HepG2 (cell line): Measurements from ENCODE around the gene IL6R. TPM values are rescaled to one million over a fixed set of nuclear protein-coding genes. Genes with fewer than 3 reads are reported as not detected.

ENCODE experiments used
- BCL6 ChIP-seq: IDR thresholded peaks from 2 replicates; pipeline ENCODE4 v1.6.1; 2016; ENCODE audit warnings: missing genetic modification reagents, missing compliant biosample characterization
- FOXA1 ChIP-seq, 2 experiments: fragments of 450-650 bp in 1 of 2; sonication (generic) in 1 of 2; formaldehyde crosslinking in 1 of 2; IDR thresholded peaks; 2 replicates each; pipeline versions ENCODE4 v1.4.0 to v1.6.1; 2016 to 2020; ENCODE audit warnings: missing genetic modification reagents in 1 of 2
- HIVEP1 ChIP-seq: sonication (generic); formaldehyde crosslinking; IDR thresholded peaks from 2 replicates; pipeline ENCODE4 v1.4.0; 2020; ENCODE audit warnings: mild to moderate bottlenecking, missing genetic modification reagents
- NPAS2 ChIP-seq: sonication (generic); formaldehyde crosslinking; IDR thresholded peaks from 2 replicates; pipeline ENCODE4 v1.8.0; 2022; ENCODE audit warnings: mild to moderate bottlenecking, missing genetic modification reagents, borderline replicate concordance
- ZBTB38 ChIP-seq: sonication (generic); formaldehyde crosslinking; IDR thresholded peaks from 2 replicates; pipeline ENCODE4 v1.5.1; 2020; ENCODE audit warnings: mild to moderate bottlenecking, missing genetic modification reagents
- ZFY ChIP-seq: sonication (generic); formaldehyde crosslinking; IDR thresholded peaks from 2 replicates; pipeline ENCODE4 v1.4.0; 2020; ENCODE audit warnings: missing genetic modification reagents
- ZNF816 ChIP-seq: sonication (generic); formaldehyde crosslinking; IDR thresholded peaks from 2 replicates; pipeline ENCODE4 v1.8.0; 2022; ENCODE audit warnings: missing genetic modification reagents, mild to moderate bottlenecking, borderline replicate concordance
- polyA plus RNA-seq, 8 experiments: library from polyadenylated mRNA; depleted of rRNA in 3 of 8; stranded (reverse) in 7 of 8; unstranded in 1 of 8; fragments of >200 nt; fragmentation: Illumina TruSeq in 4 of 8; extraction: Trizol in 4 of 8; gene quantifications; 2 replicates each; pipeline versions ENCODE4 v1.2.1 to v1.2.3, GENCODE V29; 2011 to 2016; ENCODE audit warnings: low read depth in 4 of 8, missing spikeins in 1 of 8, mixed read lengths in 1 of 8; ENCODE audit not compliant: insufficient read depth in 1 of 8
- total RNA-seq, 5 experiments: library from RNA; depleted of rRNA; stranded (reverse); fragments of >200 nt; fragmentation: Illumina TruSeq; extraction: Trizol; gene quantifications; 2 replicates each; pipeline ENCODE4 v1.2.3, GENCODE V29; 2016; ENCODE audit warnings: low read depth in 1 of 5
- TF ChIP-seq, protein P1 (sequence below): sonication (generic); formaldehyde crosslinking; IDR thresholded peaks from one replicate; pipeline ENCODE4 v1.5.1; 2020; ENCODE audit warnings: mild to moderate bottlenecking, missing genetic modification reagents; ENCODE audit errors: not compliant biosample characterization
- TF ChIP-seq, protein P2 (sequence below): sonication (generic); formaldehyde crosslinking; IDR thresholded peaks from 2 replicates; pipeline ENCODE4 v1.9.0; 2021; ENCODE audit warnings: mild to moderate bottlenecking, missing genetic modification reagents
- TF ChIP-seq, protein P3 (sequence below): sonication (generic); formaldehyde crosslinking; IDR thresholded peaks from 2 replicates; pipeline ENCODE4 v1.4.0; 2020; ENCODE audit warnings: missing genetic modification reagents
- TF ChIP-seq, protein P4 (sequence below): IDR thresholded peaks from 2 replicates; pipeline ENCODE4 v1.6.1; 2016; ENCODE audit warnings: missing compliant biosample characterization, missing genetic modification reagents, borderline replicate concordance

Gene IL6R
- total and polyA plus RNA-seq, 2 of the 13 experiments (the other 11 are each of a cell fraction or from before 2014, with no cell fraction given): 5.0 to 24.5 TPM

DNA sequence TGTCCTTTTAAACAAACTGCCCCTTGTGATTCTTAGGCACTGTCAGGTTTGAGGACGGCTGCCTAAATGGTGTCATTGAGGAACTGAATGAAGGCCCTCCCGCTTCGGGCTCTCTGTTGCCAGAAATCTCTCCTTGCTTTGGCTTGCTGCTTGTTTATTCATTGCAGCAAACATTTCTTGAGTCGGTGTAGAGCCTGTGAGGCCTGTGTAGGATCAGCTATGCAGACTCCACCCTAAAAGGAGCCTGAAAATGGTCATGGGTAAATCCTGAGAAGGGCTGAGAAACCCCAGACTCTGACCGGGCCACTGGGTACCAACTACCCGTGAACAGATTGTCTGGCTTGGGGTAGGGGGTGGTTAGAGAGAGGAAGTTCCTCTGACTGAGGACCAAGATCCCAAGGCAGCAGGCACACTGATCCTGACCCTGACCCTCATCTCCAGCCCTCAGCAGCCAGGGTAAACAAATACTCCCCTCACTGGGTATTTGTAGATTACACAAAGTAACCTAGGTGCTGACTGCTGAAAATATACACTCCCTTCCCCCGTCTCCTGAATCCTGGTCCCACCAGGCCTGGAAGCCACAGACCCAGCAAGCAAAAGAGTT lies 3.1 kb downstream of the IL6R start (continued):
- TF ChIP-seq, protein P1, sequence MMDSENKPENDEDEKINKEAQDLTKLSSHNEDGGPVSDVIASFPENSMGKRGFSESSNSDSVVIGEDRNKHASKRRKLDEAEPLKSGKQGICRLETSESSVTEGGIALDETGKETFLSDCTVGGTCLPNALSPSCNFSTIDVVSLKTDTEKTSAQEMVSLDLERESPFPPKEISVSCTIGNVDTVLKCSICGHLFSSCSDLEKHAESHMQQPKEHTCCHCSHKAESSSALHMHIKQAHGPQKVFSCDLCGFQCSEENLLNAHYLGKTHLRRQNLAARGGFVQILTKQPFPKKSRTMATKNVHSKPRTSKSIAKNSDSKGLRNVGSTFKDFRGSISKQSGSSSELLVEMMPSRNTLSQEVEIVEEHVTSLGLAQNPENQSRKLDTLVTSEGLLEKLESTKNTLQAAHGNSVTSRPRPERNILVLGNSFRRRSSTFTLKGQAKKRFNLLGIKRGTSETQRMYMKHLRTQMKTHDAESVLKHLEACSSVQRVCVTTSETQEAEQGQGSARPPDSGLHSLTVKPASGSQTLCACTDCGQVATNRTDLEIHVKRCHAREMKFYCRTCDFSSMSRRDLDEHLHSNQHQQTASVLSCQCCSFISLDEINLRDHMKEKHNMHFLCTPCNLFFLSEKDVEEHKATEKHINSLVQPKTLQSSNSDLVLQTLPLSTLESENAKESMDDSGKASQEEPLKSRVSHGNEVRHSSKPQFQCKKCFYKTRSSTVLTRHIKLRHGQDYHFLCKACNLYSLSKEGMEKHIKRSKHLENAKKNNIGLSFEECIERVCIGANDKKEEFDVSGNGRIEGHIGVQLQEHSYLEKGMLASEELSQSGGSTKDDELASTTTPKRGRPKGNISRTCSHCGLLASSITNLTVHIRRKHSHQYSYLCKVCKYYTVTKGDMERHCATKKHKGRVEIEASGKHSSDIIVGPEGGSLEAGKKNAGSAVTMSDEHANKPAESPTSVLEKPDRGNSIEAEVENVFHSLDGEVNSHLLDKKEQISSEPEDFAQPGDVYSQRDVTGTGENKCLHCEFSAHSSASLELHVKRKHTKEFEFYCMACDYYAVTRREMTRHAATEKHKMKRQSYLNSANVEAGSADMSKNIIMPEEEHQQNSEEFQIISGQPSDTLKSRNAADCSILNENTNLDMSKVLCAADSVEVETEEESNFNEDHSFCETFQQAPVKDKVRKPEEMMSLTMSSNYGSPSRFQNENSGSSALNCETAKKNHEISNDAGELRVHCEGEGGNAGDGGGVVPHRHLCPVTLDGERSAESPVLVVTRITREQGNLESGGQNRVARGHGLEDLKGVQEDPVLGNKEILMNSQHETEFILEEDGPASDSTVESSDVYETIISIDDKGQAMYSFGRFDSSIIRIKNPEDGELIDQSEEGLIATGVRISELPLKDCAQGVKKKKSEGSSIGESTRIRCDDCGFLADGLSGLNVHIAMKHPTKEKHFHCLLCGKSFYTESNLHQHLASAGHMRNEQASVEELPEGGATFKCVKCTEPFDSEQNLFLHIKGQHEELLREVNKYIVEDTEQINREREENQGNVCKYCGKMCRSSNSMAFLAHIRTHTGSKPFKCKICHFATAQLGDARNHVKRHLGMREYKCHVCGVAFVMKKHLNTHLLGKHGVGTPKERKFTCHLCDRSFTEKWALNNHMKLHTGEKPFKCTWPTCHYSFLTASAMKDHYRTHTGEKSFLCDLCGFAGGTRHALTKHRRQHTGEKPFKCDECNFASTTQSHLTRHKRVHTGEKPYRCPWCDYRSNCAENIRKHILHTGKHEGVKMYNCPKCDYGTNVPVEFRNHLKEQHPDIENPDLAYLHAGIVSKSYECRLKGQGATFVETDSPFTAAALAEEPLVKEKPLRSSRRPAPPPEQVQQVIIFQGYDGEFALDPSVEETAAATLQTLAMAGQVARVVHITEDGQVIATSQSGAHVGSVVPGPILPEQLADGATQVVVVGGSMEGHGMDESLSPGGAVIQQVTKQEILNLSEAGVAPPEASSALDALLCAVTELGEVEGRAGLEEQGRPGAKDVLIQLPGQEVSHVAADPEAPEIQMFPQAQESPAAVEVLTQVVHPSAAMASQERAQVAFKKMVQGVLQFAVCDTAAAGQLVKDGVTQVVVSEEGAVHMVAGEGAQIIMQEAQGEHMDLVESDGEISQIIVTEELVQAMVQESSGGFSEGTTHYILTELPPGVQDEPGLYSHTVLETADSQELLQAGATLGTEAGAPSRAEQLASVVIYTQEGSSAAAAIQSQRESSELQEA (CRISPR knock-in tag): no peak
- TF ChIP-seq, protein P2, sequence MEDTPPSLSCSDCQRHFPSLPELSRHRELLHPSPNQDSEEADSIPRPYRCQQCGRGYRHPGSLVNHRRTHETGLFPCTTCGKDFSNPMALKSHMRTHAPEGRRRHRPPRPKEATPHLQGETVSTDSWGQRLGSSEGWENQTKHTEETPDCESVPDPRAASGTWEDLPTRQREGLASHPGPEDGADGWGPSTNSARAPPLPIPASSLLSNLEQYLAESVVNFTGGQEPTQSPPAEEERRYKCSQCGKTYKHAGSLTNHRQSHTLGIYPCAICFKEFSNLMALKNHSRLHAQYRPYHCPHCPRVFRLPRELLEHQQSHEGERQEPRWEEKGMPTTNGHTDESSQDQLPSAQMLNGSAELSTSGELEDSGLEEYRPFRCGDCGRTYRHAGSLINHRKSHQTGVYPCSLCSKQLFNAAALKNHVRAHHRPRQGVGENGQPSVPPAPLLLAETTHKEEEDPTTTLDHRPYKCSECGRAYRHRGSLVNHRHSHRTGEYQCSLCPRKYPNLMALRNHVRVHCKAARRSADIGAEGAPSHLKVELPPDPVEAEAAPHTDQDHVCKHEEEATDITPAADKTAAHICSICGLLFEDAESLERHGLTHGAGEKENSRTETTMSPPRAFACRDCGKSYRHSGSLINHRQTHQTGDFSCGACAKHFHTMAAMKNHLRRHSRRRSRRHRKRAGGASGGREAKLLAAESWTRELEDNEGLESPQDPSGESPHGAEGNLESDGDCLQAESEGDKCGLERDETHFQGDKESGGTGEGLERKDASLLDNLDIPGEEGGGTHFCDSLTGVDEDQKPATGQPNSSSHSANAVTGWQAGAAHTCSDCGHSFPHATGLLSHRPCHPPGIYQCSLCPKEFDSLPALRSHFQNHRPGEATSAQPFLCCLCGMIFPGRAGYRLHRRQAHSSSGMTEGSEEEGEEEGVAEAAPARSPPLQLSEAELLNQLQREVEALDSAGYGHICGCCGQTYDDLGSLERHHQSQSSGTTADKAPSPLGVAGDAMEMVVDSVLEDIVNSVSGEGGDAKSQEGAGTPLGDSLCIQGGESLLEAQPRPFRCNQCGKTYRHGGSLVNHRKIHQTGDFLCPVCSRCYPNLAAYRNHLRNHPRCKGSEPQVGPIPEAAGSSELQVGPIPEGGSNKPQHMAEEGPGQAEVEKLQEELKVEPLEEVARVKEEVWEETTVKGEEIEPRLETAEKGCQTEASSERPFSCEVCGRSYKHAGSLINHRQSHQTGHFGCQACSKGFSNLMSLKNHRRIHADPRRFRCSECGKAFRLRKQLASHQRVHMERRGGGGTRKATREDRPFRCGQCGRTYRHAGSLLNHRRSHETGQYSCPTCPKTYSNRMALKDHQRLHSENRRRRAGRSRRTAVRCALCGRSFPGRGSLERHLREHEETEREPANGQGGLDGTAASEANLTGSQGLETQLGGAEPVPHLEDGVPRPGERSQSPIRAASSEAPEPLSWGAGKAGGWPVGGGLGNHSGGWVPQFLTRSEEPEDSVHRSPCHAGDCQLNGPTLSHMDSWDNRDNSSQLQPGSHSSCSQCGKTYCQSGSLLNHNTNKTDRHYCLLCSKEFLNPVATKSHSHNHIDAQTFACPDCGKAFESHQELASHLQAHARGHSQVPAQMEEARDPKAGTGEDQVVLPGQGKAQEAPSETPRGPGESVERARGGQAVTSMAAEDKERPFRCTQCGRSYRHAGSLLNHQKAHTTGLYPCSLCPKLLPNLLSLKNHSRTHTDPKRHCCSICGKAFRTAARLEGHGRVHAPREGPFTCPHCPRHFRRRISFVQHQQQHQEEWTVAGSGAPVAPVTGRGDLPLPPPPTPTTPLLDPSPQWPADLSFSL (CRISPR knock-in tag): peak; percentile 78
- TF ChIP-seq ZNF816 (no peak), BCL6 (CRISPR knock-in tag) (peak; percentile 79), ZFY (CRISPR knock-in tag) (0 out of 2 replicates have a peak, but pooled peaks have one; percentile 17), HIVEP1 (CRISPR knock-in tag) (no peak), FOXA1 (IDR thresholded peaks at IDR 0.05) (no peak), FOXA1 (CRISPR knock-in tag; IDR thresholded peaks at IDR 0.05) (peak; percentile 59), NPAS2 (no peak), ZBTB38 (CRISPR knock-in tag) (no peak)
- TF ChIP-seq, protein P3, sequence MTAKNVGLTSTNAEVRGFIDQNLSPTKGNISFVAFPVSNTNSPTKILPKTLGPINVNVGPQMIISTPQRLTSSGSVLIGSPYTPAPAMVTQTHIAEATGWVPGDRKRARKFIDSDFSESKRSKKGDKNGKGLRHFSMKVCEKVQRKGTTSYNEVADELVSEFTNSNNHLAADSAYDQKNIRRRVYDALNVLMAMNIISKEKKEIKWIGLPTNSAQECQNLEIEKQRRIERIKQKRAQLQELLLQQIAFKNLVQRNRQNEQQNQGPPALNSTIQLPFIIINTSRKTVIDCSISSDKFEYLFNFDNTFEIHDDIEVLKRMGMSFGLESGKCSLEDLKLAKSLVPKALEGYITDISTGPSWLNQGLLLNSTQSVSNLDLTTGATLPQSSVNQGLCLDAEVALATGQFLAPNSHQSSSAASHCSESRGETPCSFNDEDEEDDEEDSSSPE (CRISPR knock-in tag): no peak
- TF ChIP-seq, protein P4, sequence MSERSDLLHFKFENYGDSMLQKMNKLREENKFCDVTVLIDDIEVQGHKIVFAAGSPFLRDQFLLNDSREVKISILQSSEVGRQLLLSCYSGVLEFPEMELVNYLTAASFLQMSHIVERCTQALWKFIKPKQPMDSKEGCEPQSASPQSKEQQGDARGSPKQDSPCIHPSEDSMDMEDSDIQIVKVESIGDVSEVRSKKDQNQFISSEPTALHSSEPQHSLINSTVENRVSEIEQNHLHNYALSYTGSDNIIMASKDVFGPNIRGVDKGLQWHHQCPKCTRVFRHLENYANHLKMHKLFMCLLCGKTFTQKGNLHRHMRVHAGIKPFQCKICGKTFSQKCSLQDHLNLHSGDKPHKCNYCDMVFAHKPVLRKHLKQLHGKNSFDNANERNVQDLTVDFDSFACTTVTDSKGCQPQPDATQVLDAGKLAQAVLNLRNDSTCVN (CRISPR knock-in tag): 0 out of 2 replicates have a peak, but pooled peaks have one; percentile 21
